GM18517 (cell line): Measurements from ENCODE around the gene SLC23A1.

ENCODE experiments used
- ATAC-seq: cut with Tn5 transposase; IDR thresholded peaks from one replicate; pipeline ENCODE4 v1.9.1; 2021; ENCODE audit warnings: mild to moderate bottlenecking, moderate library complexity; ENCODE audit not compliant: unreplicated experiment

SLC23A1 gene

GRCh38 chr5:139407517-139407916 is 24.4 kb upstream of the SLC23A1 start:
- no peak for ATAC-seq

GRCh38 chr5:139406963-139407362 is 23.9 kb upstream of the SLC23A1 start:
- no peak for ATAC-seq

GRCh38 chr5:139404484-139404840 is 21.4 kb upstream of the SLC23A1 start:
- no peak for ATAC-seq

GRCh38 chr5:139403787-139404483 is 20.8 kb upstream of the SLC23A1 start, which contains the start of gene SPATA24:
TSS of gene SPATA24 (minus strand) at chr5:139404089. CDS start at chr5:139404060, 29 bp downstream.
- ATAC-seq = peak; percentile 79

GRCh38 chr5:139403418-139403786 is 20.3 kb upstream of the SLC23A1 start:
- peak; percentile 1 for ATAC-seq

- ATAC-seq = no peak
These were observed 19.6 kb upstream of the SLC23A1 start for GRCh38 chr5:139402561-139403158.

- ATAC-seq = no peak
These were observed 18.4 kb upstream of the SLC23A1 start for GRCh38 chr5:139401546-139401945.

- ATAC-seq = no peak
These were observed 16.5 kb upstream of the SLC23A1 start for GRCh38 chr5:139399501-139400121.

GRCh38 chr5:139397921-139398320 is 14.8 kb upstream of the SLC23A1 start:
- ATAC-seq = no peak

- ATAC-seq = no peak
These were observed 13.6 kb upstream of the SLC23A1 start for GRCh38 chr5:139396691-139397090.

- ATAC-seq = no peak
These were observed 12.9 kb upstream of the SLC23A1 start for GRCh38 chr5:139395844-139396640.

GRCh38 chr5:139394654-139395566 is 11.8 kb upstream of the SLC23A1 start, which contains the start of gene PROB1:
TSS of gene PROB1 (minus strand) at chr5:139395104. CDS start at chr5:139395081, 23 bp downstream.
- ATAC-seq = no peak

- ATAC-seq = no peak
These were observed 11.1 kb upstream of the SLC23A1 start for GRCh38 chr5:139394123-139394653.

GRCh38 chr5:139393497-139394122 is 10.5 kb upstream of the SLC23A1 start:
- no peak for ATAC-seq

GRCh38 chr5:139392678-139393496 is 9.8 kb upstream of the SLC23A1 start:
- peak; percentile 40 for ATAC-seq

GRCh38 chr5:139392324-139392677 is 9.2 kb upstream of the SLC23A1 start:
- no peak for ATAC-seq

GRCh38 chr5:139391570-139392323 is 8.7 kb upstream of the SLC23A1 start:
- no peak for ATAC-seq
